A549 (cell line): Measurements from ENCODE around the gene MTCL1. TPM values are rescaled to one million over a fixed set of nuclear protein-coding genes. Genes with fewer than 3 reads are reported as not detected.

Source experiments
- ATAC-seq, 2 experiments: fragments of 200-7000 bp in 1 of 2; fragments of >200 bp in 1 of 2; cut with Nextera tagmentation in 1 of 2; cut with Tn5 transposase in 1 of 2; 3 replicates each; pipeline versions ENCODE4 v1.8.0 to v1.9.1; 2018 to 2020; ENCODE audit warnings: mild to moderate bottlenecking in 1 of 2, moderate library complexity in 1 of 2
- CTCF ChIA-PET: fragments of 300-600 bp; sonication (Branson Sonifier 250); formaldehyde crosslinking; extraction: SDS; loops from one replicate; lab custom pipeline; 2021; ENCODE audit warnings: antibody characterized with exemption, inconsistent platforms; lab: Yijun Ruan, JAX
- POLR2A ChIA-PET: fragments of 350-600 bp; formaldehyde crosslinking; extraction: SDS; loops from one replicate; lab custom pipeline; 2021; ENCODE audit warnings: antibody characterized with exemption, inconsistent platforms; lab: Yijun Ruan, JAX
- DNase-seq, 2 experiments: peaks; one replicate each; pipeline versions ENCODE4 v3.0.0 to v3.0.0-alpha.2; 2011 to 2016; ENCODE audit warnings: low read depth in 1 of 2, low spot score in 1 of 2
- FAIRE-seq: peaks from 2 replicates; lab custom pipeline; 2011; peaks lifted over from hg19 to GRCh38; lab: Jason Lieb, UNC
- H3K27ac ChIP-seq, 2 experiments: fragments of >200 bp; sonication (Bioruptor Twin); formaldehyde crosslinking; 3 replicates each; pipeline ENCODE4 v1.5.1; 2016 to 2017
- H3K4me1 ChIP-seq: fragments of >200 bp; sonication (Bioruptor Twin); formaldehyde crosslinking; 3 replicates; pipeline ENCODE4 v1.6.1; 2016
- H3K4me2 ChIP-seq: fragments of >200 bp; sonication (Bioruptor Twin); formaldehyde crosslinking; 3 replicates; pipeline ENCODE4 v1.6.1; 2016
- H3K4me3 ChIP-seq: fragments of >200 bp; sonication (Bioruptor Twin); formaldehyde crosslinking; 3 replicates; pipeline ENCODE4 v1.5.1; 2016
- H3K9me3 ChIP-seq: fragments of >200 bp; sonication (Bioruptor Twin); formaldehyde crosslinking; 3 replicates; pipeline ENCODE4 v1.6.1; 2016
- BHLHE40 ChIP-seq: IDR thresholded peaks from 2 replicates; pipeline ENCODE4 v1.6.1; 2012; ENCODE audit warnings: low read depth, low read length, inconsistent platforms
- EHF ChIP-seq: fragments of 250-450 bp; sonication (Bioruptor Pico); IDR thresholded peaks from 2 replicates; pipeline ENCODE4 v1.5.0; 2020; ENCODE audit warnings: mild to moderate bottlenecking
- ELK1 ChIP-seq: fragments of 150-350 bp; IDR thresholded peaks from 2 replicates; pipeline ENCODE4 v1.6.1; 2014; ENCODE audit warnings: low read depth, mild to moderate bottlenecking, low read length
- HOXB13 ChIP-seq: fragments of 250-450 bp; sonication (Bioruptor Pico); IDR thresholded peaks from 2 replicates; pipeline ENCODE4 v1.5.0; 2020; ENCODE audit warnings: low read depth, mild to moderate bottlenecking, moderate library complexity
- MAZ ChIP-seq: fragments of 150-350 bp; IDR thresholded peaks from 2 replicates; pipeline ENCODE4 v1.6.1; 2014; ENCODE audit warnings: antibody characterized with exemption, low read depth, low read length, borderline replicate concordance
- MYC ChIP-seq: IDR thresholded peaks from 2 replicates; pipeline ENCODE4 v1.6.1; 2012; ENCODE audit warnings: mild to moderate bottlenecking, inconsistent platforms, low read length, improper control_type of control experiment, borderline replicate concordance
- NFE2L2 ChIP-seq: fragments of 150-350 bp; conservative IDR thresholded peaks from 2 replicates; pipeline ENCODE4 v1.6.1; 2014; ENCODE audit warnings: low read length
- POLR2A ChIP-seq: IDR thresholded peaks from 2 replicates; pipeline ENCODE4 v1.6.1; 2012; ENCODE audit warnings: mild to moderate bottlenecking, low read length
- POLR2AphosphoS2 ChIP-seq: conservative IDR thresholded peaks from 2 replicates; pipeline ENCODE4 v1.6.1; 2012; ENCODE audit warnings: low read length, improper control_type of control experiment, inconsistent platforms
- SMC3 ChIP-seq: fragments of >200 bp; sonication (Bioruptor Twin); formaldehyde crosslinking; IDR thresholded peaks from 3 replicates; pipeline ENCODE4 v1.6.1; 2018; ENCODE audit warnings: inconsistent platforms
- USF2 ChIP-seq: fragments of 450-650 bp; IDR thresholded peaks from 2 replicates; pipeline ENCODE4 v1.6.1; 2014; ENCODE audit warnings: antibody characterized with exemption
- ZC3H11A ChIP-seq: fragments of 450-650 bp; IDR thresholded peaks from 2 replicates; pipeline ENCODE4 v1.6.1; 2014; ENCODE audit warnings: antibody characterized with exemption, mild to moderate bottlenecking
- ZNF302 ChIP-seq: fragments of 250-450 bp; sonication (Bioruptor Pico); IDR thresholded peaks from 2 replicates; pipeline ENCODE4 v1.9.0; 2021; ENCODE audit warnings: inconsistent platforms, mild to moderate bottlenecking, moderate library complexity
- WGBS: methylation state at CpG from one replicate; pipeline ENCODE4 v1.1.6; 2017; ENCODE audit errors: missing lambda C conversion rate; 5-methylcytosine and 5-hydroxymethylcytosine counted together
- polyA plus RNA-seq, 4 experiments: library from polyadenylated mRNA; depleted of rRNA in 3 of 4; stranded (reverse); fragments of >200 nt; fragmentation: RNase III in 1 of 4; extraction: RNeasy Plus Mini Kit Qiagen cat#74134 plus additional on column Dnase treatment in 1 of 4; gene quantifications; 2 replicates in 3 of 4; 3 replicates in 1 of 4; pipeline ENCODE4 v1.2.3, GENCODE V29; 2011 to 2017
- TF ChIP-seq, protein P1 (sequence below): fragments of >200 bp; sonication (Bioruptor Twin); formaldehyde crosslinking; IDR thresholded peaks from 3 replicates; pipeline ENCODE4 v1.5.1; 2016
- TF ChIP-seq, protein P2 (sequence below): fragments of 250-450 bp; sonication (Bioruptor Pico); IDR thresholded peaks from 2 replicates; pipeline ENCODE4 v1.5.0; 2020; ENCODE audit warnings: low read depth, mild to moderate bottlenecking, moderate library complexity

Gene MTCL1
- polyA plus RNA-seq, 2 of the 4 experiments (the other 2 are of a cell fraction): 44.4 to 49.6 TPM

- TF ChIP-seq, protein P1, sequence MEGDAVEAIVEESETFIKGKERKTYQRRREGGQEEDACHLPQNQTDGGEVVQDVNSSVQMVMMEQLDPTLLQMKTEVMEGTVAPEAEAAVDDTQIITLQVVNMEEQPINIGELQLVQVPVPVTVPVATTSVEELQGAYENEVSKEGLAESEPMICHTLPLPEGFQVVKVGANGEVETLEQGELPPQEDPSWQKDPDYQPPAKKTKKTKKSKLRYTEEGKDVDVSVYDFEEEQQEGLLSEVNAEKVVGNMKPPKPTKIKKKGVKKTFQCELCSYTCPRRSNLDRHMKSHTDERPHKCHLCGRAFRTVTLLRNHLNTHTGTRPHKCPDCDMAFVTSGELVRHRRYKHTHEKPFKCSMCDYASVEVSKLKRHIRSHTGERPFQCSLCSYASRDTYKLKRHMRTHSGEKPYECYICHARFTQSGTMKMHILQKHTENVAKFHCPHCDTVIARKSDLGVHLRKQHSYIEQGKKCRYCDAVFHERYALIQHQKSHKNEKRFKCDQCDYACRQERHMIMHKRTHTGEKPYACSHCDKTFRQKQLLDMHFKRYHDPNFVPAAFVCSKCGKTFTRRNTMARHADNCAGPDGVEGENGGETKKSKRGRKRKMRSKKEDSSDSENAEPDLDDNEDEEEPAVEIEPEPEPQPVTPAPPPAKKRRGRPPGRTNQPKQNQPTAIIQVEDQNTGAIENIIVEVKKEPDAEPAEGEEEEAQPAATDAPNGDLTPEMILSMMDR: no peak
- TF ChIP-seq MYC (no peak), USF2 (no peak), ELK1 (no peak), MAZ (no peak), NFE2L2 (no peak), POLR2AphosphoS2 (no peak), ZNF302 (CRISPR knock-in tag) (no peak), POLR2A (no peak), BHLHE40 (no peak), SMC3 (no peak)
- TF ChIP-seq, protein P2, sequence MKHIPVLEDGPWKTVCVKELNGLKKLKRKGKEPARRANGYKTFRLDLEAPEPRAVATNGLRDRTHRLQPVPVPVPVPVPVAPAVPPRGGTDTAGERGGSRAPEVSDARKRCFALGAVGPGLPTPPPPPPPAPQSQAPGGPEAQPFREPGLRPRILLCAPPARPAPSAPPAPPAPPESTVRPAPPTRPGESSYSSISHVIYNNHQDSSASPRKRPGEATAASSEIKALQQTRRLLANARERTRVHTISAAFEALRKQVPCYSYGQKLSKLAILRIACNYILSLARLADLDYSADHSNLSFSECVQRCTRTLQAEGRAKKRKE (CRISPR knock-in tag): no peak
- TF ChIP-seq, all 56 proteins: peak for 0
These were observed 68.6 kb downstream of the MTCL1 start (continued) for GRCh38 chr18:8773980-8774379.

- TF ChIP-seq, protein P1: no peak
- no peak for TF ChIP-seq EHF (CRISPR knock-in tag)
- peak; percentile 89 for TF ChIP-seq ZC3H11A
- TF ChIP-seq HOXB13 (CRISPR knock-in tag): no peak
- TF ChIP-seq, all 56 proteins: peak for 1
- no peak for FAIRE-seq
- no peak overlapping the region for H3K4me3 ChIP-seq
- WGBS: 91% methylated on average over 10 of the region's 10 CpGs
- peak overlapping the region; percentile 3 to 55; a peak in 4 of 6 replicates for H3K27ac ChIP-seq
- no peaks in the 10 kb centered on the region for H3K9me3 ChIP-seq
- peak in 1 of 2 experiments; percentile 16; a peak in 1 of 6 replicates for ATAC-seq
- no peak overlapping the region for H3K4me2 ChIP-seq
- ChIA-PET POLR2A (interaction anchor here (0.6 kb wide), 1 partner anchor 964 kb away, joined by 5 read pairs; no protein-coding TSS in a partner anchor), CTCF (interaction anchor here (1.8 to 1.9 kb wide), 2 partner anchors 23 to 206 kb away, joined by 4 to 5 read pairs; no protein-coding TSS in a partner anchor)
- H3K4me1 ChIP-seq: peaks cover 46% of the 10 kb centered on the region
- no peak for DNase-seq
These were observed 70.9 kb downstream of the MTCL1 start for GRCh38 chr18:8776013-8776943.
